ENCODE measurements around the gene DEFB116. TPM values are rescaled to one million over a fixed set of nuclear protein-coding genes. Genes with fewer than 3 reads are reported as not detected.
A peak's percentile ranks its signal among the peaks of the same experiment; 100 is the strongest.

Gene DEFB116
- total and polyA plus RNA-seq, 2 of the 13 experiments (the other 11 are each of a cell fraction or from before 2014, with no cell fraction given): not detected

DNA sequence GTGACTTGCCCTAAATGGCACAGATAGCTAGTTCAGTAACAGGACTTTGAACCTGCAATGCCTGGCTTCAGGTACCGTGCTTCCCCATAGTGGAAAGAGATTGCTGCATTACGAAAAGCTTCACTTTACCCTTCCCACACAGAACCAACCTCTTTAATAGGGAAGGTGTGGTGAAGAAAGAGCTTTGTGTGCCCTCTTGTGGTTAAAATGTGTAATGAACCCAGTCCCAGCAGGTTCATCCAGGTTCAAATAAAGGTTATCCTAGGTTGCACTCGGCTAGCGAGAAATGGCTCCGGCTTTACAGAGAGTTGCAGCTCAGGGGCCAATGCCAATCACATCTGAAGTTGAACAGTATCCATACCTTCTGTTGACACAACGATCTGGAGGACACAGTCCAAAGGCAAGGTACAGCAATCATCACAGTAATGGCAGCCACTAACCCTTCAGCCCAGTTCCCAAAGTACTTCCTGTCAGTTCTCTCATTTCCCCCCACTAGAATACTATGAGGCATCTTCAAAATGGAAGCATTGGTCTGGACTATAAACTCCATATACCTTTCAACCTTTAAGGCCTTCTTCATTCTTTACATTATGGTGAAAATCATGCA is 48.0 kb downstream of the DEFB116 start:
- no peaks in the 10 kb centered on the region for H3K9me3 ChIP-seq (ENCODE audit: low read length)
- no peak overlapping the region for H3K4me2 ChIP-seq (ENCODE audit: low read depth, low read length)
- H3K79me2 ChIP-seq (ENCODE audit: insufficient read depth, low read length): no peaks in the 10 kb centered on the region
- H3K9ac ChIP-seq (ENCODE audit: insufficient read depth, low read depth, low read length): no peak overlapping the region
- no peak overlapping the region for H2AFZ ChIP-seq (ENCODE audit: low read length)
- no peak overlapping the region for H3K4me3 ChIP-seq (replicated peaks in 1 of 3; ENCODE audit: insufficient read depth in 1 of 3, low read depth in 2 of 3, low read length in 3 of 3)
- in situ Hi-C loops (cut with HindIII; ENCODE audit: extremely low pct_ligation_motif_present, low pct_unique_long_range_greater_than_20kb) (no loop called here), intact Hi-C loops (cut with micrococcal nuclease; ENCODE audit: unreplicated experiment) (loop anchor here (1.0 to 2.0 kb wide), 2 partner anchors 243 to 1508 kb away; no protein-coding TSS in a partner anchor)
- no peak overlapping the region for H3K27ac ChIP-seq (ENCODE audit: extremely low read length, insufficient read depth, low read length)
- ChIA-PET POLR2A (no interaction called here), CTCF (ENCODE audit: low intra/inter-chr PET ratio, low total read pairs) (interaction anchor here (0.7 to 1.8 kb wide), 2 partner anchors 53 to 1507 kb away, joined by 3 to 4 read pairs; no protein-coding TSS in a partner anchor)
- no peaks in the 10 kb centered on the region for H3K27me3 ChIP-seq (ENCODE audit: control insufficient read depth in 1 of 2, insufficient read depth in 2 of 2, low read length in 2 of 2)
- ATAC-seq (peak; percentile 97), DNase-seq (ENCODE audit: low spot score) (peak; percentile 66), FAIRE-seq (peak; percentile 98)
- no peaks in the 10 kb centered on the region for H3K4me1 ChIP-seq (ENCODE audit: insufficient read depth, low read length)
- H3K36me3 ChIP-seq (replicated peaks in 1 of 2; ENCODE audit: control insufficient read depth in 1 of 2, insufficient read depth in 2 of 2, low read length in 2 of 2): no peaks in the 10 kb centered on the region
- BruUV-seq (replicated peaks): no TSS peak
- H4K20me1 ChIP-seq (ENCODE audit: insufficient read depth, low read length): no peaks in the 10 kb centered on the region
- WGBS (ENCODE audit: low lambda C conversion rate): 5% methylated on average over 6 of the region's 6 CpGs
- TF ChIP-seq, protein P1, sequence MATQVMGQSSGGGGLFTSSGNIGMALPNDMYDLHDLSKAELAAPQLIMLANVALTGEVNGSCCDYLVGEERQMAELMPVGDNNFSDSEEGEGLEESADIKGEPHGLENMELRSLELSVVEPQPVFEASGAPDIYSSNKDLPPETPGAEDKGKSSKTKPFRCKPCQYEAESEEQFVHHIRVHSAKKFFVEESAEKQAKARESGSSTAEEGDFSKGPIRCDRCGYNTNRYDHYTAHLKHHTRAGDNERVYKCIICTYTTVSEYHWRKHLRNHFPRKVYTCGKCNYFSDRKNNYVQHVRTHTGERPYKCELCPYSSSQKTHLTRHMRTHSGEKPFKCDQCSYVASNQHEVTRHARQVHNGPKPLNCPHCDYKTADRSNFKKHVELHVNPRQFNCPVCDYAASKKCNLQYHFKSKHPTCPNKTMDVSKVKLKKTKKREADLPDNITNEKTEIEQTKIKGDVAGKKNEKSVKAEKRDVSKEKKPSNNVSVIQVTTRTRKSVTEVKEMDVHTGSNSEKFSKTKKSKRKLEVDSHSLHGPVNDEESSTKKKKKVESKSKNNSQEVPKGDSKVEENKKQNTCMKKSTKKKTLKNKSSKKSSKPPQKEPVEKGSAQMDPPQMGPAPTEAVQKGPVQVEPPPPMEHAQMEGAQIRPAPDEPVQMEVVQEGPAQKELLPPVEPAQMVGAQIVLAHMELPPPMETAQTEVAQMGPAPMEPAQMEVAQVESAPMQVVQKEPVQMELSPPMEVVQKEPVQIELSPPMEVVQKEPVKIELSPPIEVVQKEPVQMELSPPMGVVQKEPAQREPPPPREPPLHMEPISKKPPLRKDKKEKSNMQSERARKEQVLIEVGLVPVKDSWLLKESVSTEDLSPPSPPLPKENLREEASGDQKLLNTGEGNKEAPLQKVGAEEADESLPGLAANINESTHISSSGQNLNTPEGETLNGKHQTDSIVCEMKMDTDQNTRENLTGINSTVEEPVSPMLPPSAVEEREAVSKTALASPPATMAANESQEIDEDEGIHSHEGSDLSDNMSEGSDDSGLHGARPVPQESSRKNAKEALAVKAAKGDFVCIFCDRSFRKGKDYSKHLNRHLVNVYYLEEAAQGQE (IDR thresholded peaks at IDR 0.05; ENCODE audit: borderline replicate concordance in 1 of 2, low read depth in 1 of 2, low read length in 2 of 2): no peak
- TF ChIP-seq, protein P2, sequence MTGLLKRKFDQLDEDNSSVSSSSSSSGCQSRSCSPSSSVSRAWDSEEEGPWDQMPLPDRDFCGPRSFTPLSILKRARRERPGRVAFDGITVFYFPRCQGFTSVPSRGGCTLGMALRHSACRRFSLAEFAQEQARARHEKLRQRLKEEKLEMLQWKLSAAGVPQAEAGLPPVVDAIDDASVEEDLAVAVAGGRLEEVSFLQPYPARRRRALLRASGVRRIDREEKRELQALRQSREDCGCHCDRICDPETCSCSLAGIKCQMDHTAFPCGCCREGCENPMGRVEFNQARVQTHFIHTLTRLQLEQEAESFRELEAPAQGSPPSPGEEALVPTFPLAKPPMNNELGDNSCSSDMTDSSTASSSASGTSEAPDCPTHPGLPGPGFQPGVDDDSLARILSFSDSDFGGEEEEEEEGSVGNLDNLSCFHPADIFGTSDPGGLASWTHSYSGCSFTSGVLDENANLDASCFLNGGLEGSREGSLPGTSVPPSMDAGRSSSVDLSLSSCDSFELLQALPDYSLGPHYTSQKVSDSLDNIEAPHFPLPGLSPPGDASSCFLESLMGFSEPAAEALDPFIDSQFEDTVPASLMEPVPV (CRISPR knock-in tag; IDR thresholded peaks at IDR 0.05): no peak
- TF ChIP-seq EEA1 (CRISPR knock-in tag; IDR thresholded peaks at IDR 0.05; ENCODE audit: borderline replicate concordance) (no peak), ZNF547 (CRISPR knock-in tag; IDR thresholded peaks at IDR 0.05) (no peak), ZNF839 (CRISPR knock-in tag; IDR thresholded peaks at IDR 0.05; ENCODE audit: borderline replicate concordance) (no peak), ZFP62 (CRISPR knock-in tag; IDR thresholded peaks at IDR 0.05) (no peak), PPARG (CRISPR knock-in tag; conservative IDR thresholded peaks at IDR 0.05) (no peak), ZNF766 (CRISPR knock-in tag; IDR thresholded peaks at IDR 0.05; ENCODE audit: borderline replicate concordance) (no peak), RXRB (CRISPR knock-in tag; IDR thresholded peaks at IDR 0.05; ENCODE audit: borderline replicate concordance) (peak; percentile 67; the same call in 1 of the 2 replicates), AGO1 (IDR thresholded peaks at IDR 0.05; ENCODE audit: low read depth, low read length, poor library complexity, severe bottlenecking) (no peak)
- TF ChIP-seq, protein P3, sequence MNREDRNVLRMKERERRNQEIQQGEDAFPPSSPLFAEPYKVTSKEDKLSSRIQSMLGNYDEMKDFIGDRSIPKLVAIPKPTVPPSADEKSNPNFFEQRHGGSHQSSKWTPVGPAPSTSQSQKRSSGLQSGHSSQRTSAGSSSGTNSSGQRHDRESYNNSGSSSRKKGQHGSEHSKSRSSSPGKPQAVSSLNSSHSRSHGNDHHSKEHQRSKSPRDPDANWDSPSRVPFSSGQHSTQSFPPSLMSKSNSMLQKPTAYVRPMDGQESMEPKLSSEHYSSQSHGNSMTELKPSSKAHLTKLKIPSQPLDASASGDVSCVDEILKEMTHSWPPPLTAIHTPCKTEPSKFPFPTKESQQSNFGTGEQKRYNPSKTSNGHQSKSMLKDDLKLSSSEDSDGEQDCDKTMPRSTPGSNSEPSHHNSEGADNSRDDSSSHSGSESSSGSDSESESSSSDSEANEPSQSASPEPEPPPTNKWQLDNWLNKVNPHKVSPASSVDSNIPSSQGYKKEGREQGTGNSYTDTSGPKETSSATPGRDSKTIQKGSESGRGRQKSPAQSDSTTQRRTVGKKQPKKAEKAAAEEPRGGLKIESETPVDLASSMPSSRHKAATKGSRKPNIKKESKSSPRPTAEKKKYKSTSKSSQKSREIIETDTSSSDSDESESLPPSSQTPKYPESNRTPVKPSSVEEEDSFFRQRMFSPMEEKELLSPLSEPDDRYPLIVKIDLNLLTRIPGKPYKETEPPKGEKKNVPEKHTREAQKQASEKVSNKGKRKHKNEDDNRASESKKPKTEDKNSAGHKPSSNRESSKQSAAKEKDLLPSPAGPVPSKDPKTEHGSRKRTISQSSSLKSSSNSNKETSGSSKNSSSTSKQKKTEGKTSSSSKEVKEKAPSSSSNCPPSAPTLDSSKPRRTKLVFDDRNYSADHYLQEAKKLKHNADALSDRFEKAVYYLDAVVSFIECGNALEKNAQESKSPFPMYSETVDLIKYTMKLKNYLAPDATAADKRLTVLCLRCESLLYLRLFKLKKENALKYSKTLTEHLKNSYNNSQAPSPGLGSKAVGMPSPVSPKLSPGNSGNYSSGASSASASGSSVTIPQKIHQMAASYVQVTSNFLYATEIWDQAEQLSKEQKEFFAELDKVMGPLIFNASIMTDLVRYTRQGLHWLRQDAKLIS (CRISPR knock-in tag; IDR thresholded peaks at IDR 0.05): no peak
- TF ChIP-seq, protein P4, sequence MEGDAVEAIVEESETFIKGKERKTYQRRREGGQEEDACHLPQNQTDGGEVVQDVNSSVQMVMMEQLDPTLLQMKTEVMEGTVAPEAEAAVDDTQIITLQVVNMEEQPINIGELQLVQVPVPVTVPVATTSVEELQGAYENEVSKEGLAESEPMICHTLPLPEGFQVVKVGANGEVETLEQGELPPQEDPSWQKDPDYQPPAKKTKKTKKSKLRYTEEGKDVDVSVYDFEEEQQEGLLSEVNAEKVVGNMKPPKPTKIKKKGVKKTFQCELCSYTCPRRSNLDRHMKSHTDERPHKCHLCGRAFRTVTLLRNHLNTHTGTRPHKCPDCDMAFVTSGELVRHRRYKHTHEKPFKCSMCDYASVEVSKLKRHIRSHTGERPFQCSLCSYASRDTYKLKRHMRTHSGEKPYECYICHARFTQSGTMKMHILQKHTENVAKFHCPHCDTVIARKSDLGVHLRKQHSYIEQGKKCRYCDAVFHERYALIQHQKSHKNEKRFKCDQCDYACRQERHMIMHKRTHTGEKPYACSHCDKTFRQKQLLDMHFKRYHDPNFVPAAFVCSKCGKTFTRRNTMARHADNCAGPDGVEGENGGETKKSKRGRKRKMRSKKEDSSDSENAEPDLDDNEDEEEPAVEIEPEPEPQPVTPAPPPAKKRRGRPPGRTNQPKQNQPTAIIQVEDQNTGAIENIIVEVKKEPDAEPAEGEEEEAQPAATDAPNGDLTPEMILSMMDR (CRISPR knock-in tag; IDR thresholded peaks at IDR 0.05): peak; percentile 84
